Mucosa of stomach (tissue), 1 donor: Measurements from ENCODE around the gene SSRP1.
"Not testable (repeated sequence)": the region's sequence is repeated elsewhere in the genome, so short reads cannot be mapped to it uniquely, and the experiment has no call there.

ENCODE experiments used
- H3K27me3 ChIP-seq: one replicate; pipeline ENCODE4 v1.7.0; 2013; ENCODE audit warnings: mild to moderate bottlenecking, low read length; ENCODE audit not compliant: control insufficient read depth, insufficient read depth
- H3K36me3 ChIP-seq: one replicate; pipeline ENCODE4 v1.7.0; 2013; ENCODE audit warnings: low read length; ENCODE audit not compliant: control insufficient read depth, insufficient read depth
- H3K4me1 ChIP-seq: one replicate; pipeline ENCODE4 v1.7.0; 2013; ENCODE audit warnings: mild to moderate bottlenecking, low read length; ENCODE audit not compliant: control insufficient read depth, insufficient read depth
- H3K4me3 ChIP-seq: one replicate; pipeline ENCODE4 v1.7.0; 2013; ENCODE audit warnings: low read length
- H3K9ac ChIP-seq: one replicate; pipeline ENCODE4 v1.7.0; 2013; ENCODE audit warnings: mild to moderate bottlenecking, low read length, moderate library complexity
- H3K9me3 ChIP-seq: one replicate; pipeline ENCODE4 v1.7.0; 2013; ENCODE audit warnings: mild to moderate bottlenecking, low read length, moderate library complexity; ENCODE audit not compliant: control insufficient read depth
- donor health status: Pancreatic carcinoma.

SSRP1 gene

DNA sequence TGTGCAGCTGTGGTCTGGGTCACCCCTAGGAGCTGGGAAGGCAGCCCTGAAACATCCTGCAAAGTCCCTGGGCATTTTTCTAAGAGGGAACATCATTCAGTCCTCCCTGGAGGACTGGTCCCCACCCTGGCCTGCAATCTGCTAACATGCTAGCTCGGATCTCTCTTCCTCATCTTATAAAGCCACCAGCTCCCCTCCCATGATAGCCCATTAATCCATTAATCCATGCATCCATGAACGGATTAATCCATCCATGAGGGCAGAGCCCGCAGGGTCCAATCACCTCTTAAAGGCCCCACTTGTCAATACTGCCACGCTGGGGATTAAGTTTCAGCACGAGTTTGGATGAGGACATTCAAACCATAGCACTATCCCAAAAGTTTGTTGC lies 33.1 kb upstream of the SSRP1 start:
- Histone ChIP-seq H3K27me3 (peaks cover 3% of the 10 kb centered on the region), H3K4me1 (no peaks in the 10 kb centered on the region), H3K36me3 (no peaks in the 10 kb centered on the region), H3K4me3 (no peak overlapping the region), H3K9ac (no peak overlapping the region), H3K9me3 (no peaks in the 10 kb centered on the region)

DNA sequence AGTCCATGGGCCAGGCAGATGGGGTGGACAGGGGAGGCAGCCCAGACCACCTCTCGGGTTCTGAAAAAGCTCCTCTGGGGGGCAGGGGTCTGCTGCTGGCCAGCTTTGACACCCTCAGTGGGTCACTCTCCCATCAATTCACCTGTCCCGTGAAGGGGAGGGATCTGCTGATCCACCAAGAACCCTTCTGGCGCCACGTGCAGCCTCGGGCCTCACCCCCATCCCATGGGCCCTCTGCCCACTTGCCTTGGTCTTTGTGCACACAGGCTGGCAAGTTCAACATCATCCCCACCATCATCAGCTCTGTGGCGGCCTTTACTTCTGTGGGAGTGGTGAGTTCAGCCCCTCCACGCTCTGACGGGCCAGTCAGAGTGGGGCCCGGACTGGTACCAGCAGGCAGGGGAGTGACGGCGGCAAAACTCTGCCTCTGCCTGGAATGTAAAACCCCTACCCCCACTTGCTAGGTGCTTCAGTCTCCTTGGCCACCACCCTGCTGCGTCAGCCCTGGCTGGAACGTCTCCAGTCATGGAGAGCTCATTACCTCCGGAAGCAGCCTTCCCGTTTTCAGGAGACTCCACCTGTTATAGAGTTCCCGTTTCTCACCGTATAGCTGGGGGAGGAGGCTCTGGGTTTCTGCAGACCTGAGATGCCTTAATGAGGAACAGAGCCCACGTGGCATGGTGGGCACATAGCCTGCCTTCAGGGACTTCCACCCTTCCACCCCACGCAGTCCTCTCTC lies 32.6 kb upstream of the SSRP1 start:
- Histone ChIP-seq H3K9ac (no peak overlapping the region), H3K27me3 (peaks cover 6% of the 10 kb centered on the region), H3K9me3 (no peaks in the 10 kb centered on the region)

DNA sequence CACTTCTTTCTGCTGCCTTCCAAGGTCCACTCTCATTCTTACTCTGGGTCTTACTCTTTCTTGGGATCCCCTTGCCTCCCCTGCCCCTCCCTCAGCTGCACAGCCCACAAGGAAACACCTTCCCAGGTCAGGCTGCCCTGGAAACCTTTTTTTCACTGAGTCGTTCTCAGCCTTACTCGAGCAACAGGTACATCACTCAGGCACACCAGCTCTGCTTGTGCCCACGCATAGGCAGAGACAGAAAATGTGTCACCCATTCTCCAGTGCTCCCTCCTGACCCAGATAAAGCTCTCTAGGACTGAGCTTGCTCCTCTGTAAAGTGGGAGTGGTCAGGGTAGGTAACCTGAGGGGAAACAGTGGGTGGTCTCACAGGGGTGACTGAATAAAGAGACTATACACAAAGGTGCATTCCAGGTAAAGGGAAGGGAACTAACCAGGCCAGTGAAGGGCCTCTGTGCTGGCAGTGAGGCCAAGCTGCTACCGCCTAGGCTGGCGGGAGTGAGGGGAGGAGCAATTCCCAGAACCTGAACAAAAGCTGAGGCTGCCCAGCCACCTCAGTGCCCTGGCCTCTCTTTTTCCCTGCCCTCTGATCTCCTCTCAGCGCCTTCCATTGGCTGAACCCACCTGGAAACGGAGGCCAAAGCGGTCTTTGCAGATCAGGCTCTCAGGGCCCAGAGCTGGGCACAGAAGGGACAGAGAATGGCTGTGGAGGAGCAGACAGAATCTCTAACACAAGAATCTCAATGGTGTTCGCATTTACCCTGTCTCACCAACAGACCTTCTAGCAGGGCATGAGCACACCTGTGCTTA lies 29.4 kb upstream of the SSRP1 start:
- Histone ChIP-seq H3K9ac (no peak overlapping the region), H3K36me3 (no peaks in the 10 kb centered on the region), H3K9me3 (no peaks in the 10 kb centered on the region), H3K4me1 (no peaks in the 10 kb centered on the region), H3K27me3 (peaks cover 6% of the 10 kb centered on the region), H3K4me3 (no peak overlapping the region)

More for the DNA sequence above, 32.6 kb upstream of the SSRP1 start:
- Histone ChIP-seq H3K36me3 (no peaks in the 10 kb centered on the region), H3K4me3 (no peak overlapping the region), H3K4me1 (no peaks in the 10 kb centered on the region)

- Histone ChIP-seq H3K9me3 (no peaks in the 10 kb centered on the region), H3K4me3 (no peak overlapping the region), H3K27me3 (peaks cover 6% of the 10 kb centered on the region), H3K9ac (no peak overlapping the region), H3K36me3 (no peaks in the 10 kb centered on the region), H3K4me1 (no peaks in the 10 kb centered on the region)
Observed at GRCh38 chr11:57363131-57364080, 27.7 kb upstream of the SSRP1 start.

DNA sequence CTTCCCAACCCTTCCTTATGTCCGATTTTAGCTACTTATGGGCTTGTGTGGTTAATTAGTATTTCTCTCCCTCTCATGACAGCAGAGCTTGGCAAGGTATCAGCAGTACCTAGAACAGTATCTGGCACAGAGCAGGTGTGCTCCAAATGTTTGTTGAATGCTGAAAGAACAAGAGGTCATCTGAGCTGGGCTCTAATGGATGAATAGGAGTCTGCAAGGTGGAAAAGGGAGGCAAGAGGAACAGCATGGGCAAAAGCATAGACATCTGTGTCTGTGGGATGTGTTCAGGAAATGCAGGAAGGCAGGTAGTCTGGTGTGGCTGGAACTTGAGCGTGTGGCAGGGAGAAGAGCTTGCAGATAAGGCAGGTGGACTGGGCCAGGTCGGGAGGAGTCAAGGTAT lies 26.2 kb upstream of the SSRP1 start:
- Histone ChIP-seq H3K27me3 (peaks cover 6% of the 10 kb centered on the region), H3K36me3 (no peaks in the 10 kb centered on the region), H3K9ac (no peak overlapping the region), H3K4me3 (no peak overlapping the region), H3K4me1 (no peaks in the 10 kb centered on the region), H3K9me3 (no peaks in the 10 kb centered on the region)

DNA sequence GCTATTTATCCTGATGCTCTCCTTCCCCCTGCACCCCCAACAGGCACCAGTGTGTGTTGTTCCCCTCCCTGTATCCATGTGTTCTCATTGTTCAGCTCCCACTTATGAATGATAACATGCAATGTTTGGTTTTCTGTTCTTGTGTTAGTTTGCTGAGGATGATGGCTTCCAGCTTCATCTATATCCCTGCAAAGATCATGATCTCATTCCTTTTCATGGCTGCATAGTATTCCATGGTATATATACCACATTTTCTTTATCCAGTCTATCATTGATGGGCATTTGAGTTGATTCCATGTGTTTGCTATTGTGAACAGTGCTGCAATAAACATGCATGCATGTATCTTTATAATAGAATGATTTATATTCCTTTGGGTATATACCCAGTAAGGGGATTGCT lies 25.7 kb upstream of the SSRP1 start:
- not testable (repeated sequence) for H3K9me3 ChIP-seq, H3K27me3 ChIP-seq, H3K36me3 ChIP-seq, H3K4me1 ChIP-seq, H3K4me3 ChIP-seq, H3K9ac ChIP-seq

GRCh38 chr11:57360991-57361390 lies 25.3 kb upstream of the SSRP1 start:
- no peaks in the 10 kb centered on the region for H3K36me3 ChIP-seq
- no peaks in the 10 kb centered on the region for H3K9me3 ChIP-seq
- H3K4me3 ChIP-seq: no peak overlapping the region
- no peaks in the 10 kb centered on the region for H3K4me1 ChIP-seq
- peaks cover 6% of the 10 kb centered on the region for H3K27me3 ChIP-seq
- H3K9ac ChIP-seq: no peak overlapping the region

DNA sequence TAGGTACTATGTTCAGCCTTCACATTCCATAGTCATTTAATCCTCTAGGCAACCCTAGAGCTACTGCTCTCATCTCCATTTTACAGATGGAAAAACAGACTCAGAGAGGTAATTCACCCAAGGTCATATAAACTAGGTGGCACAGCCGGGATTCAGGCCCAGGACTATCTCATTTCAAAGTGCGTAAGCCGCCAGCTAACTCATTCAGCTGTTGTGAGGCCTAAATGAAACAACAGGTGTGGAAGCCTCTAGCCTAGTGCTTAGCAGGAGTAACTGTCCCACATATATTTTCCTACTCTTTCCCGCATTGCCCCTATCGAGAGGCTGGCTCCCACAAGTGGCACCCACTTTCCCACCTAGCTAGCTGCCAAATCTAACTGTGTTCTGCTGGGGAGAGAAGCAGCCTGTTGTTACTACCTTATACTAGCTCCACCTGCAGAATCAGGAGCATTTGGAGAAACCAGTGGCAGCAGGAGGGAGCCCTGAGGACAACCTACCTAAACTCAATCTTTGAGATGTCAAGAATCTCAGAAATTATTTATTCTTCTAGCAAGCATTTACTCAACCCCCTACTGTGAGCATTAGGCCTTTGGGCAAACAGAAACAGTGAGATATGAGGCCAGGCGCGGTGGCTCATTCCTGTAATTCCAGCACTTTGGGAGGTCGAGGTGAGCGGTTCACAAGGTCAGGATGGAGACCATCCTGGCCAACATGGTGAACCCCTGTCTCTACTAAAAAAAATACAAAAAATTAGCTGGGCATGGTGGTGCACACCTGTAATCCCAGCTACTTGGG lies 24.4 kb upstream of the SSRP1 start:
- H3K9ac ChIP-seq: no peak overlapping the region
- no peaks in the 10 kb centered on the region for H3K9me3 ChIP-seq
- no peak overlapping the region for H3K4me3 ChIP-seq
- H3K27me3 ChIP-seq: peaks cover 6% of the 10 kb centered on the region
- no peaks in the 10 kb centered on the region for H3K4me1 ChIP-seq
- H3K36me3 ChIP-seq: no peaks in the 10 kb centered on the region

GRCh38 chr11:57359396-57359795 lies 23.7 kb upstream of the SSRP1 start:
- Histone ChIP-seq H3K4me3 (no peak overlapping the region), H3K9me3 (no peaks in the 10 kb centered on the region)

DNA sequence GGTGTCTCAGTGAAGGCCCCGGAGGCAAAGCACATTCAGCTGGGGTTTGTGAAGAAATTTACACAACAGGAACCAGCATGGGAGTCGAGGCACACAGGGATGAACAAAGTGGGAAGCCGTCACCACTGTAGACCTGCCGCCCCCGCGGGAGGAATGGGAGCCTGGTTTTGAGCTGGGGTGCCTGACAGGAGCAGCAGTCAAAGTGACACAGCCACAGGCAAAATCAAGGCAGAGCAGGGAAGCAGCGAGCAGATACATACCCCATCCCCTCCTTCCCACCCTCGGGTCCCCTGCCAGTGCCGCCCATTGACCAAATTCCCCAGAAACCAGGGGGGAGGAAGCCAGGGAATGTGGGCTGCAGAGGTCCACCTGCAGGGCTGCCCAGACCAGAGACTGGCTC lies 23.3 kb upstream of the SSRP1 start:
- Histone ChIP-seq H3K9ac (no peak overlapping the region), H3K27me3 (peaks cover 5% of the 10 kb centered on the region), H3K36me3 (no peaks in the 10 kb centered on the region), H3K9me3 (no peaks in the 10 kb centered on the region), H3K4me3 (no peak overlapping the region), H3K4me1 (no peaks in the 10 kb centered on the region)

More at GRCh38 chr11:57359396-57359795, 23.7 kb upstream of the SSRP1 start:
- H3K4me1 ChIP-seq: no peaks in the 10 kb centered on the region
- H3K27me3 ChIP-seq: peaks cover 6% of the 10 kb centered on the region
- no peak overlapping the region for H3K9ac ChIP-seq
- H3K36me3 ChIP-seq: no peaks in the 10 kb centered on the region

DNA sequence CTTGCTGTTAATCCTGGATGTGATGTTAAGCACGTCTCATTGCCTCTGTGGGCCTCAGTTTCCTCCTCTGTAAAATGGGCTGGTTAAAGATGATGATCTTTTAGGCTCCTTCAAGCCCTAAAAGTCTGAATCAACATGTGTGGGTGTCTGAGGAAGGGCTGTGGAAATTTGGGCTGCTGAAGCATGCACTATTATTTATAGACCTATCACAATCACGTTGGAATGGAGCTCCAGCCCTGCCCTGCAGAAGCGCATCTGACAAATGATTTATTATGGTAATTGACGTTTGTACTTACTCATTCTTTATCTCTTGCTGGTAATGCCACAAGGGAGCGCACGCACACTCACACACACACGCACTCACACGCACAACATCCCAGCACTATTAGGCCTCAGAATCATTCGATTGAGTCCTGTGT lies 22.9 kb upstream of the SSRP1 start:
- H3K4me1 ChIP-seq: no peaks in the 10 kb centered on the region
- H3K27me3 ChIP-seq: peaks cover under 1% of the 10 kb centered on the region
- no peak overlapping the region for H3K4me3 ChIP-seq
- no peaks in the 10 kb centered on the region for H3K36me3 ChIP-seq
- H3K9ac ChIP-seq: no peak overlapping the region
- no peaks in the 10 kb centered on the region for H3K9me3 ChIP-seq
